ENCODE data around the gene HSD17B1.
"Not testable (repeated sequence)": the region's sequence is repeated elsewhere in the genome, so short reads cannot be mapped to it uniquely, and the experiment has no call there.

Gene HSD17B1

GRCh38 chr17:42555122-42555622 lies 2.4 kb downstream of the HSD17B1 start:
- no peak for DNase-seq (ENCODE audit: extremely low spot score)
- ChIA-PET CTCF (interaction anchor here (0.8 to 2.2 kb wide), 4 partner anchors 13 to 118 kb away, joined by 3 to 9 read pairs (median 3); partner anchors contain the start of gene PSMC3IP), POLR2A (interaction anchor here (0.5 kb wide), 1 partner anchor 142 kb away, joined by 9 read pairs; no protein-coding TSS in a partner anchor)
- TF ChIP-seq CTCF (IDR thresholded peaks at IDR 0.05; ENCODE audit: control extremely low read depth, extremely low read depth, low read depth, missing control alignments), result no peak

GRCh38 chr17:42555961-42556617 lies 3.4 kb downstream of the HSD17B1 start:
- POLR2A ChIA-PET; CTCF ChIA-PET; DNase-seq (ENCODE audit: extremely low spot score): not testable (repeated sequence)

GRCh38 chr17:42559075-42559474 lies 6.4 kb downstream of the HSD17B1 start:
- ChIA-PET POLR2A (no interaction called here), CTCF (interaction anchor here (1.1 to 1.7 kb wide), 3 partner anchors 10 to 19 kb away, joined by 3 to 11 read pairs (median 4); partner anchors contain the start of gene PSMC3IP)
- DNase-seq (ENCODE audit: extremely low spot score), result no peak
- no peak for TF ChIP-seq CTCF (IDR thresholded peaks at IDR 0.05; ENCODE audit: control extremely low read depth, extremely low read depth, low read depth, missing control alignments)

- DNase-seq (ENCODE audit: extremely low spot score), result no peak
- POLR2A ChIA-PET, result no interaction called here
- no peak for TF ChIP-seq CTCF (IDR thresholded peaks at IDR 0.05; ENCODE audit: control extremely low read depth, extremely low read depth, low read depth, missing control alignments)
- CTCF ChIA-PET, result interaction anchor here (1.1 kb wide), 1 partner anchor 17 kb away, joined by 3 read pairs; the partner anchor contains the start of gene PSMC3IP
These were observed 7.5 kb downstream of the HSD17B1 start for GRCh38 chr17:42560246-42560645.

- DNase-seq (ENCODE audit: extremely low spot score), result peak; percentile 96
- ChIA-PET POLR2A (no interaction called here), CTCF (interaction anchor here (4.2 kb wide), 1 partner anchor 17 kb away, joined by 20 read pairs; no protein-coding TSS in a partner anchor)
- no peak for TF ChIP-seq CTCF (IDR thresholded peaks at IDR 0.05; ENCODE audit: control extremely low read depth, extremely low read depth, low read depth, missing control alignments)
These were observed 9.2 kb downstream of the HSD17B1 start, which contains the start of gene COASY for GRCh38 chr17:42561897-42562387. Gene COASY, plus strand, starts transcription at chr17:42562148. Its CDS starts 475 bp downstream, at chr17:42562623.

- TF ChIP-seq CTCF (IDR thresholded peaks at IDR 0.05; ENCODE audit: control extremely low read depth, extremely low read depth, low read depth, missing control alignments), result no peak
- no peak for DNase-seq (ENCODE audit: extremely low spot score)
- ChIA-PET CTCF (interaction anchor here (1.0 to 4.2 kb wide), 2 partner anchors 16 to 56 kb away, joined by 3 to 20 read pairs; no protein-coding TSS in a partner anchor), POLR2A (no interaction called here)
These were observed 9.8 kb downstream of the HSD17B1 start for GRCh38 chr17:42562388-42563142.

All from GM10248 (cell line).